Testis (tissue), 2 donors: ENCODE data around the gene MAFB.

Source experiments
- CTCF ChIP-seq, 3 experiments: fragments of 450-650 bp in 2 of 3; fragments of 200-600 bp in 1 of 3; sonication (generic) in 1 of 3; IDR thresholded peaks; one replicate each; pipeline ENCODE4 v1.5.1; 2016 to 2019; ENCODE audit warnings: antibody characterized with exemption in 3 of 3, mild to moderate bottlenecking in 2 of 3, moderate library complexity in 1 of 3
- POLR2A ChIP-seq: fragments of 450-650 bp; IDR thresholded peaks from one replicate; pipeline ENCODE4 v1.6.1; 2017; ENCODE audit warnings: antibody characterized with exemption, mild to moderate bottlenecking, moderate library complexity

DNA sequence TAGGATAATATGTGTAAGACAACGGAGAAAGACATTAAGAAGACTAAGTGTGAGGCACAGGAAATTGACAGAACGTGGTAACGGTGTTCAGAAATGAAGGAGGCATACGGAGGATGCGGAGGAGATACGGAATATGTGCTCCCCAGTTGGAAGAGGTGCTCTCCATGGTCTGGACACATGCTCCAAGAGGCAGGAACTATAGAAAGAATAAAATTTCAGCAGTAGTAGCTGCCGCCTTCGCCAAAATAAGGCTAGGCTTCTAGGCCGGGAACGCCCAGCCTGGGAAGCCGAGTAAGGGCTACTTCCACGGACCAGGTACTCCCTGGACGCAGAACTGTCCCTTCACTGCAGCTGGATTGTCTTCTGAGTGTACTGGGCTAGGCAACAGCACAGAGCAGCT is 7.4 kb downstream of the MAFB start:
- TF ChIP-seq CTCF (IDR thresholded peaks at IDR 0.05) (no peak), POLR2A (no peak)
